ENCODE results near the gene FCN1.

FCN1 gene

GRCh38 chr9:134963546-134963945, 45.8 kb upstream of the FCN1 start:
- TF ChIP-seq TSHZ2 (CRISPR knock-in tag; IDR thresholded peaks at IDR 0.05) (no peak), TCF4 (CRISPR knock-in tag; IDR thresholded peaks at IDR 0.05; ENCODE audit: borderline replicate concordance) (no peak), CSDC2 (CRISPR knock-in tag; IDR thresholded peaks at IDR 0.05) (no peak), ARNTL (CRISPR knock-in tag; IDR thresholded peaks at IDR 0.05; ENCODE audit: borderline replicate concordance, low read depth) (no peak), ZFP3 (CRISPR knock-in tag; IDR thresholded peaks at IDR 0.05) (no peak), ZC3H10 (CRISPR knock-in tag; IDR thresholded peaks at IDR 0.05) (no peak), ZNF8 (CRISPR knock-in tag; IDR thresholded peaks at IDR 0.05) (no peak), ESRRG (CRISPR knock-in tag; IDR thresholded peaks at IDR 0.05) (no peak), ZNF565 (CRISPR knock-in tag; conservative IDR thresholded peaks at IDR 0.05; ENCODE audit: low read depth) (no peak), ISL1 (CRISPR knock-in tag; IDR thresholded peaks at IDR 0.05) (no peak)
- TF ChIP-seq, protein P1, sequence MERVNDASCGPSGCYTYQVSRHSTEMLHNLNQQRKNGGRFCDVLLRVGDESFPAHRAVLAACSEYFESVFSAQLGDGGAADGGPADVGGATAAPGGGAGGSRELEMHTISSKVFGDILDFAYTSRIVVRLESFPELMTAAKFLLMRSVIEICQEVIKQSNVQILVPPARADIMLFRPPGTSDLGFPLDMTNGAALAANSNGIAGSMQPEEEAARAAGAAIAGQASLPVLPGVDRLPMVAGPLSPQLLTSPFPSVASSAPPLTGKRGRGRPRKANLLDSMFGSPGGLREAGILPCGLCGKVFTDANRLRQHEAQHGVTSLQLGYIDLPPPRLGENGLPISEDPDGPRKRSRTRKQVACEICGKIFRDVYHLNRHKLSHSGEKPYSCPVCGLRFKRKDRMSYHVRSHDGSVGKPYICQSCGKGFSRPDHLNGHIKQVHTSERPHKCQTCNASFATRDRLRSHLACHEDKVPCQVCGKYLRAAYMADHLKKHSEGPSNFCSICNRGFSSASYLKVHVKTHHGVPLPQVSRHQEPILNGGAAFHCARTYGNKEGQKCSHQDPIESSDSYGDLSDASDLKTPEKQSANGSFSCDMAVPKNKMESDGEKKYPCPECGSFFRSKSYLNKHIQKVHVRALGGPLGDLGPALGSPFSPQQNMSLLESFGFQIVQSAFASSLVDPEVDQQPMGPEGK (CRISPR knock-in tag; IDR thresholded peaks at IDR 0.05; ENCODE audit: borderline replicate concordance), result no peak
- no peak for ATAC-seq

- TF ChIP-seq BACH2 (CRISPR knock-in tag; IDR thresholded peaks at IDR 0.05; ENCODE audit: borderline replicate concordance) (no peak), OSR1 (CRISPR knock-in tag; IDR thresholded peaks at IDR 0.05) (no peak), ISL1 (CRISPR knock-in tag; IDR thresholded peaks at IDR 0.05) (no peak), ZFP30 (CRISPR knock-in tag; IDR thresholded peaks at IDR 0.05) (no peak), POU6F1 (CRISPR knock-in tag; IDR thresholded peaks at IDR 0.05; ENCODE audit: borderline replicate concordance, low read depth) (no peak), ZC3H10 (CRISPR knock-in tag; IDR thresholded peaks at IDR 0.05) (no peak), GLIS3 (CRISPR knock-in tag; IDR thresholded peaks at IDR 0.05) (no peak), RARB (CRISPR knock-in tag; IDR thresholded peaks at IDR 0.05) (no peak), PPARA (CRISPR knock-in tag; IDR thresholded peaks at IDR 0.05; ENCODE audit: borderline replicate concordance) (no peak), TOX (CRISPR knock-in tag; IDR thresholded peaks at IDR 0.05; ENCODE audit: borderline replicate concordance) (no peak), TSHZ2 (CRISPR knock-in tag; IDR thresholded peaks at IDR 0.05) (no peak), ESRRG (CRISPR knock-in tag; IDR thresholded peaks at IDR 0.05) (no peak), CSRNP3 (CRISPR knock-in tag; IDR thresholded peaks at IDR 0.05) (no peak), CSDC2 (CRISPR knock-in tag; IDR thresholded peaks at IDR 0.05) (no peak)
- TF ChIP-seq, protein P2, sequence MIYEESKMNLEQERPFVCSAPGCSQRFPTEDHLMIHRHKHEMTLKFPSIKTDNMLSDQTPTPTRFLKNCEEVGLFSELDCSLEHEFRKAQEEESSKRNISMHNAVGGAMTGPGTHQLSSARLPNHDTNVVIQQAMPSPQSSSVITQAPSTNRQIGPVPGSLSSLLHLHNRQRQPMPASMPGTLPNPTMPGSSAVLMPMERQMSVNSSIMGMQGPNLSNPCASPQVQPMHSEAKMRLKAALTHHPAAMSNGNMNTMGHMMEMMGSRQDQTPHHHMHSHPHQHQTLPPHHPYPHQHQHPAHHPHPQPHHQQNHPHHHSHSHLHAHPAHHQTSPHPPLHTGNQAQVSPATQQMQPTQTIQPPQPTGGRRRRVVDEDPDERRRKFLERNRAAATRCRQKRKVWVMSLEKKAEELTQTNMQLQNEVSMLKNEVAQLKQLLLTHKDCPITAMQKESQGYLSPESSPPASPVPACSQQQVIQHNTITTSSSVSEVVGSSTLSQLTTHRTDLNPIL (CRISPR knock-in tag; IDR thresholded peaks at IDR 0.05; ENCODE audit: low read depth), result no peak
- ATAC-seq, result no peak
These were observed 45.3 kb upstream of the FCN1 start for GRCh38 chr9:134962973-134963364.

Data from SK-N-SH treated with all-trans-retinoic acid at 6 μM for 48 hours (cell line).